ENCODE data around the gene AGTPBP1.

AGTPBP1 gene

GRCh38 chr9:85511746-85512145 lies 230.0 kb downstream of the AGTPBP1 start:
- no peak for TF ChIP-seq CTCF (conservative IDR thresholded peaks at IDR 0.05; ENCODE audit: low read depth, low read length)
- no peaks in the 10 kb centered on the region for H3K36me3 ChIP-seq (ENCODE audit: insufficient read depth)
- no peak overlapping the region for H3K9ac ChIP-seq
- no peaks in the 10 kb centered on the region for H3K79me2 ChIP-seq (ENCODE audit: insufficient read depth, low read depth)
- H3K4me3 ChIP-seq (IDR thresholded peaks at IDR 0.05; ENCODE audit: insufficient read depth, low read depth, low read length) = no peak overlapping the region
- no peaks in the 10 kb centered on the region for H3K4me1 ChIP-seq (ENCODE audit: low read depth, poor library complexity, severe bottlenecking)
- no peaks in the 10 kb centered on the region for H3K27me3 ChIP-seq (ENCODE audit: insufficient read depth, low read depth)
- H2AFZ ChIP-seq (ENCODE audit: low read depth) = no peak overlapping the region
- H3K4me2 ChIP-seq = no peak overlapping the region
- H3K27ac ChIP-seq = no peak overlapping the region
- no peaks in the 10 kb centered on the region for H4K20me1 ChIP-seq (ENCODE audit: insufficient read depth)

- H3K4me1 ChIP-seq (ENCODE audit: low read depth, poor library complexity, severe bottlenecking) = no peaks in the 10 kb centered on the region
- no peaks in the 10 kb centered on the region for H3K36me3 ChIP-seq (ENCODE audit: insufficient read depth)
- no peaks in the 10 kb centered on the region for H3K27me3 ChIP-seq (ENCODE audit: insufficient read depth, low read depth)
- no peak overlapping the region for H3K9ac ChIP-seq
- H3K4me2 ChIP-seq = no peak overlapping the region
- no peak overlapping the region for H3K27ac ChIP-seq
- H3K79me2 ChIP-seq (ENCODE audit: insufficient read depth, low read depth) = no peaks in the 10 kb centered on the region
- no peaks in the 10 kb centered on the region for H4K20me1 ChIP-seq (ENCODE audit: insufficient read depth)
- no peak for TF ChIP-seq CTCF (conservative IDR thresholded peaks at IDR 0.05; ENCODE audit: low read depth, low read length)
- no peak overlapping the region for H2AFZ ChIP-seq (ENCODE audit: low read depth)
- no peak overlapping the region for H3K4me3 ChIP-seq (IDR thresholded peaks at IDR 0.05; ENCODE audit: insufficient read depth, low read depth, low read length)
Observed at GRCh38 chr9:85510830-85511504, 230.8 kb downstream of the AGTPBP1 start.

DNA sequence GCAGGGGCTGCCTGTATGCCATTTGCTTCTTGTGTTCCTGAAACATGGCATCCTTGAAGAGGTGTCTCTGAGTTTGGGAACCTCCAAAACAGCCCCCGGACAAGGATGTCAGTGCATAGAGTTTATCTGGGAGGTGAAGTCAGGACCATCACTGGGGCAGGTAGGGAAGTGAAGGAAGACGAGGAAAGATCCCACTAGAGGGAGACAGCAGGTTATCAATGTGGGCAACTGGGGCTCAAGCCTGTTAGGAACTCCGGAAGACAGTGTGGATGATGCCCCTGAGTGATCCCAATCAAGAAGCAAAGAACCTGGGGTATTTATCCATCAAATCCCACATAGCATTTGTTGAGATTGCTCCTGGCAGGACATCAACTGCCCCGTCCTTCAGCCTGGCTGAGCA lies 233.1 kb downstream of the AGTPBP1 start:
- H3K4me1 ChIP-seq (ENCODE audit: low read depth, poor library complexity, severe bottlenecking) = no peaks in the 10 kb centered on the region

DNA sequence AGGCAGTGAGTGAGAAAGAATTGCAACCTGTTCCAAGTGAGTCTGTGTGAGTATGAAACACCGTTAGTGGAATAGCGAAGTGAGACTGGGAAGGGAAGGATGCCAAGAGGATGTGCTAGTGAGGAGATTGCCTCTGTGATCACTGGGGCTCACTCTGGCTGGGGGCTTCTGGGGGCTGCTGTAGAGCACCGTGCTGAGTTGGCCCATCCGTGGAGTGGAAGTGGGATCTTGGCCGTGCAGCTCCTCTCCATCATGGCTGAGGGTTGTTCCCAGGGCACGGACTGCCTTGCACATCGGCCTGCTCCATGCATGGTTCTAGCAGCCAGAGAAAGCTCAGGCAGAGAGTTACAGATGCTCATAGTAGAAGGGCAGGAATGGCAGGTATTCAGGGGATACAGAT lies 236.1 kb downstream of the AGTPBP1 start:
- no peak overlapping the region for H3K4me2 ChIP-seq
- no peak overlapping the region for H2AFZ ChIP-seq (ENCODE audit: low read depth)
- H3K79me2 ChIP-seq (ENCODE audit: insufficient read depth, low read depth) = no peaks in the 10 kb centered on the region
- no peak overlapping the region for H3K9ac ChIP-seq
- no peaks in the 10 kb centered on the region for H3K36me3 ChIP-seq (ENCODE audit: insufficient read depth)
- peaks cover 4% of the 10 kb centered on the region for H3K4me1 ChIP-seq (ENCODE audit: low read depth, poor library complexity, severe bottlenecking)
- no peaks in the 10 kb centered on the region for H3K27me3 ChIP-seq (ENCODE audit: insufficient read depth, low read depth)
- TF ChIP-seq CTCF (conservative IDR thresholded peaks at IDR 0.05; ENCODE audit: low read depth, low read length) = no peak
- no peak overlapping the region for H3K27ac ChIP-seq
- H3K4me3 ChIP-seq (IDR thresholded peaks at IDR 0.05; ENCODE audit: insufficient read depth, low read depth, low read length) = no peak overlapping the region
- H4K20me1 ChIP-seq (ENCODE audit: insufficient read depth) = no peaks in the 10 kb centered on the region

More for the DNA sequence above, 233.1 kb downstream of the AGTPBP1 start:
- TF ChIP-seq CTCF (conservative IDR thresholded peaks at IDR 0.05; ENCODE audit: low read depth, low read length) = no peak
- Histone ChIP-seq H3K27ac (no peak overlapping the region), H3K27me3 (ENCODE audit: insufficient read depth, low read depth) (no peaks in the 10 kb centered on the region), H3K79me2 (ENCODE audit: insufficient read depth, low read depth) (no peaks in the 10 kb centered on the region), H3K4me3 (IDR thresholded peaks at IDR 0.05; ENCODE audit: insufficient read depth, low read depth, low read length) (no peak overlapping the region), H4K20me1 (ENCODE audit: insufficient read depth) (no peaks in the 10 kb centered on the region), H3K4me2 (no peak overlapping the region), H3K36me3 (ENCODE audit: insufficient read depth) (no peaks in the 10 kb centered on the region), H3K9ac (no peak overlapping the region), H2AFZ (ENCODE audit: low read depth) (no peak overlapping the region)
